ENCODE measurements around the gene DNM3.

DNM3 gene

DNA sequence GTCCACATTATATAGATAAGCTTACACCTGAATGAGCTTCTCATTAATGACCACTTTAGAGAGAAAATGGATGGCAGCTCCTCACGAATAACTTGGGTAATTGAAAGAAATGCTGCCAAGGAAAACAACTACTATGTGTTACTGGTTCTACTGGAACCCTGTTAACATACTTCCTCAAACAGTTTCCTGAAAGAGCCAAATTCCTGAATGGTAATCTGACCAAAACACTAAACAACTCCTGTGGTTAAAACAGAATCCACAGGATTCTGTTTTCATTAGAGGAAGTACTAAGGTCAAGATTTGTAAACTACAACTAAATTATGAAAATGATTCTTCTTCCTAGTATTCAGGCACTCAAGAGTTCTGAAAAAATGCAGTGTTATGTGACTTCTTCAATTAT lies 107.2 kb downstream of the DNM3 start:
- Histone ChIP-seq H3K9me3 (ENCODE audit: control insufficient read depth in 5 of 5, low read length in 5 of 5) (peaks cover 0 to 2% (median 0%) of the 10 kb centered on the region in 5 donors), H3K9ac (ENCODE audit: low read length in 5 of 5) (no peak overlapping the region), H3K4me1 (ENCODE audit: control insufficient read depth in 5 of 5, insufficient read depth in 5 of 5, low read length in 5 of 5) (peaks cover 0 to 5% (median 0%) of the 10 kb centered on the region in 5 donors), H3K27me3 (ENCODE audit: control insufficient read depth in 5 of 5, insufficient read depth in 4 of 5, low read length in 5 of 5) (no peaks in the 10 kb centered on the region), H3K36me3 (ENCODE audit: control insufficient read depth in 5 of 5, insufficient read depth in 5 of 5, low read length in 5 of 5) (no peaks in the 10 kb centered on the region), H3K27ac (ENCODE audit: low read depth, low read length) (no peak overlapping the region), H3K4me3 (ENCODE audit: low read depth in 1 of 5, low read length in 5 of 5) (no peak overlapping the region)

- H3K27me3 ChIP-seq (ENCODE audit: control insufficient read depth in 5 of 5, insufficient read depth in 4 of 5, low read length in 5 of 5) = no peaks in the 10 kb centered on the region
- H3K9me3 ChIP-seq (ENCODE audit: control insufficient read depth in 5 of 5, low read length in 5 of 5) = peaks cover 0 to 2% (median 0%) of the 10 kb centered on the region in 5 donors
- no peak overlapping the region for H3K9ac ChIP-seq (ENCODE audit: low read length in 5 of 5)
- H3K4me1 ChIP-seq (ENCODE audit: control insufficient read depth in 5 of 5, insufficient read depth in 5 of 5, low read length in 5 of 5) = peaks cover 0 to 5% (median 0%) of the 10 kb centered on the region in 5 donors
- H3K4me3 ChIP-seq (ENCODE audit: low read depth in 1 of 5, low read length in 5 of 5) = no peak overlapping the region
- H3K36me3 ChIP-seq (ENCODE audit: control insufficient read depth in 5 of 5, insufficient read depth in 5 of 5, low read length in 5 of 5) = no peaks in the 10 kb centered on the region
- no peak overlapping the region for H3K27ac ChIP-seq (ENCODE audit: low read depth, low read length)
These were observed 108.0 kb downstream of the DNM3 start for GRCh38 chr1:171949316-171949715.

DNA sequence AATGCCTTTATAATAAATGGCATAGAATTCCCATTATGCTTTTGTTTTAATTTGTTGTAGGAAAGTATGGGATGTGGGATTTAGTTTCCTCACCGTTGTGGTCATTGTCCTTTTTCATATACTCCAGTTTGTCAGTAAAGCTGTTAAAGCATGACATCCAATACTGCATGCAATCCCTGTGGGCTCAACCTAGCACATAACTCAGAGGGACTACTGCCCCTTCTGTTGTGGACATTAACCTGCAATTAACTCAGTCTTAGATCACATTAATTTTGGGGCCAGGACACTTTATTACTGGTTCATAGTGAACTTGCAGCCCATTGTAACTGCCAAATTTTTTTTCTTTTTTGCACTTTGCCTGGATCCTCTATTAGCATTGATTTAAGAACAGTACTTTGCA lies 112.5 kb downstream of the DNM3 start:
- Histone ChIP-seq H3K36me3 (ENCODE audit: control insufficient read depth in 5 of 5, insufficient read depth in 5 of 5, low read length in 5 of 5) (no peaks in the 10 kb centered on the region), H3K27me3 (ENCODE audit: control insufficient read depth in 5 of 5, insufficient read depth in 4 of 5, low read length in 5 of 5) (no peaks in the 10 kb centered on the region), H3K4me3 (ENCODE audit: low read depth in 1 of 5, low read length in 5 of 5) (no peak overlapping the region)

DNA sequence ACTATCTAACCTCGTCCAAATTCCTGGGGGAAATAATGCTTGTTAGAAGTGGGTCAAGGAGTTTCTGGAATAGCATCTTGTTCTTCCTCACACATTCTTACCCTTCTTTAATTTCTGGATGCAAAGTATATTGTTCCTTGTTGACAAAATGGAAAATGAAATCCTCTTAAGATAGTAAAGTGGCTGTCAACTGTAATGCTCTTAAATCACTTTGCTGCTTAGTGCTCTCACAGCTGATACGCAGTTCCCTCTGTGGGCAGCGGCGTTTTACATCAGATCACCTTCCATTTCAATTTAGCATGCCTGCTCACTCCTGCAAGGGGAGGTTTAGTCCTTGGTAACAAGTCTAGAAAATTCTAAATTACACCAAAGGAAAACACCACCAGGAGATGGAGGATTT lies 113.1 kb downstream of the DNM3 start:
- Histone ChIP-seq H3K9me3 (ENCODE audit: control insufficient read depth in 5 of 5, low read length in 5 of 5) (peaks cover 0 to 2% (median 0%) of the 10 kb centered on the region in 5 donors), H3K9ac (ENCODE audit: low read length in 5 of 5) (no peak overlapping the region), H3K4me1 (ENCODE audit: control insufficient read depth in 5 of 5, insufficient read depth in 5 of 5, low read length in 5 of 5) (peaks cover 0 to 5% (median 0%) of the 10 kb centered on the region in 5 donors), H3K4me3 (ENCODE audit: low read depth in 1 of 5, low read length in 5 of 5) (no peak overlapping the region), H3K27ac (ENCODE audit: low read depth, low read length) (no peak overlapping the region), H3K27me3 (ENCODE audit: control insufficient read depth in 5 of 5, insufficient read depth in 4 of 5, low read length in 5 of 5) (no peaks in the 10 kb centered on the region), H3K36me3 (ENCODE audit: control insufficient read depth in 5 of 5, insufficient read depth in 5 of 5, low read length in 5 of 5) (no peaks in the 10 kb centered on the region)

More for the DNA sequence above, 112.5 kb downstream of the DNM3 start:
- Histone ChIP-seq H3K27ac (ENCODE audit: low read depth, low read length) (no peak overlapping the region), H3K9ac (ENCODE audit: low read length in 5 of 5) (no peak overlapping the region), H3K4me1 (ENCODE audit: control insufficient read depth in 5 of 5, insufficient read depth in 5 of 5, low read length in 5 of 5) (peaks cover 0 to 5% (median 0%) of the 10 kb centered on the region in 5 donors), H3K9me3 (ENCODE audit: control insufficient read depth in 5 of 5, low read length in 5 of 5) (peaks cover 0 to 2% (median 0%) of the 10 kb centered on the region in 5 donors)

GRCh38 chr1:171961861-171962260 lies 120.6 kb downstream of the DNM3 start:
- Histone ChIP-seq H3K4me3 (ENCODE audit: low read depth in 1 of 5, low read length in 5 of 5) (no peak overlapping the region), H3K27me3 (ENCODE audit: control insufficient read depth in 5 of 5, insufficient read depth in 4 of 5, low read length in 5 of 5) (no peaks in the 10 kb centered on the region), H3K9ac (ENCODE audit: low read length in 5 of 5) (no peak overlapping the region), H3K9me3 (ENCODE audit: control insufficient read depth in 5 of 5, low read length in 5 of 5) (no peaks in the 10 kb centered on the region), H3K36me3 (ENCODE audit: control insufficient read depth in 5 of 5, insufficient read depth in 5 of 5, low read length in 5 of 5) (no peaks in the 10 kb centered on the region), H3K4me1 (ENCODE audit: control insufficient read depth in 5 of 5, insufficient read depth in 5 of 5, low read length in 5 of 5) (no peaks in the 10 kb centered on the region), H3K27ac (ENCODE audit: low read depth, low read length) (no peak overlapping the region)

- no peaks in the 10 kb centered on the region for H3K36me3 ChIP-seq (ENCODE audit: control insufficient read depth in 5 of 5, insufficient read depth in 5 of 5, low read length in 5 of 5)
- H3K27ac ChIP-seq (ENCODE audit: low read depth, low read length) = no peak overlapping the region
- H3K9ac ChIP-seq (ENCODE audit: low read length in 5 of 5) = no peak overlapping the region
- H3K27me3 ChIP-seq (ENCODE audit: control insufficient read depth in 5 of 5, insufficient read depth in 4 of 5, low read length in 5 of 5) = no peaks in the 10 kb centered on the region
- no peaks in the 10 kb centered on the region for H3K9me3 ChIP-seq (ENCODE audit: control insufficient read depth in 5 of 5, low read length in 5 of 5)
- no peak overlapping the region for H3K4me3 ChIP-seq (ENCODE audit: low read depth in 1 of 5, low read length in 5 of 5)
- H3K4me1 ChIP-seq (ENCODE audit: control insufficient read depth in 5 of 5, insufficient read depth in 5 of 5, low read length in 5 of 5) = no peaks in the 10 kb centered on the region
These were observed 122.5 kb downstream of the DNM3 start for GRCh38 chr1:171963762-171964161.

DNA sequence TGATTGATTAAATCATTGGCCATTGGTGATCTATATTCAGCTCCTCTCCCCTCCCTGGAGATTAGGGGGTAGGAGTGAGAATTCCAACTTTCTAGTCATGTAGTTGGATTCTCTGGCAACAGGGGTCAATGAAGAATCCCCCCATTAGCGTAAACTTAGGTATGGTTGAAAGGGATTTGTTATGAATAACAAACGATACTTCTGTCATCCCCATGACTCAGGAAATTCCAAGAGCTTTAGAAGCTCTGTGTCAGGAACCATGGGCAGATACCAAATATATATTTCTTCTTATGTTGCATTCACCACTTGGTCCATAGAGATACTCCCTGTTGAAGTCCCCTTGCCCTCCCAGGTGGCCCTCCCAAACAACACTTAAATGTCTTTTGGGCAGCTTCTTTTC lies 124.5 kb downstream of the DNM3 start:
- no peaks in the 10 kb centered on the region for H3K4me1 ChIP-seq (ENCODE audit: control insufficient read depth in 5 of 5, insufficient read depth in 5 of 5, low read length in 5 of 5)
- H3K27ac ChIP-seq (ENCODE audit: low read depth, low read length) = no peak overlapping the region
- H3K36me3 ChIP-seq (ENCODE audit: control insufficient read depth in 5 of 5, insufficient read depth in 5 of 5, low read length in 5 of 5) = no peaks in the 10 kb centered on the region
- no peak overlapping the region for H3K9ac ChIP-seq (ENCODE audit: low read length in 5 of 5)
- no peak overlapping the region for H3K4me3 ChIP-seq (ENCODE audit: low read depth in 1 of 5, low read length in 5 of 5)
- no peaks in the 10 kb centered on the region for H3K27me3 ChIP-seq (ENCODE audit: control insufficient read depth in 5 of 5, insufficient read depth in 4 of 5, low read length in 5 of 5)
- no peaks in the 10 kb centered on the region for H3K9me3 ChIP-seq (ENCODE audit: control insufficient read depth in 5 of 5, low read length in 5 of 5)

- no peaks in the 10 kb centered on the region for H3K9me3 ChIP-seq (ENCODE audit: control insufficient read depth in 5 of 5, low read length in 5 of 5)
- no peak overlapping the region for H3K27ac ChIP-seq (ENCODE audit: low read depth, low read length)
- no peaks in the 10 kb centered on the region for H3K27me3 ChIP-seq (ENCODE audit: control insufficient read depth in 5 of 5, insufficient read depth in 4 of 5, low read length in 5 of 5)
- H3K36me3 ChIP-seq (ENCODE audit: control insufficient read depth in 5 of 5, insufficient read depth in 5 of 5, low read length in 5 of 5) = no peaks in the 10 kb centered on the region
- no peak overlapping the region for H3K4me3 ChIP-seq (ENCODE audit: low read depth in 1 of 5, low read length in 5 of 5)
- H3K4me1 ChIP-seq (ENCODE audit: control insufficient read depth in 5 of 5, insufficient read depth in 5 of 5, low read length in 5 of 5) = no peaks in the 10 kb centered on the region
- H3K9ac ChIP-seq (ENCODE audit: low read length in 5 of 5) = no peak overlapping the region
These were observed 125.3 kb downstream of the DNM3 start for GRCh38 chr1:171966426-171967220.

- Histone ChIP-seq H3K36me3 (ENCODE audit: control insufficient read depth in 5 of 5, insufficient read depth in 5 of 5, low read length in 5 of 5) (no peaks in the 10 kb centered on the region), H3K27ac (ENCODE audit: low read depth, low read length) (no peak overlapping the region), H3K9me3 (ENCODE audit: control insufficient read depth in 5 of 5, low read length in 5 of 5) (no peaks in the 10 kb centered on the region), H3K4me1 (ENCODE audit: control insufficient read depth in 5 of 5, insufficient read depth in 5 of 5, low read length in 5 of 5) (no peaks in the 10 kb centered on the region), H3K27me3 (ENCODE audit: control insufficient read depth in 5 of 5, insufficient read depth in 4 of 5, low read length in 5 of 5) (no peaks in the 10 kb centered on the region), H3K4me3 (ENCODE audit: low read depth in 1 of 5, low read length in 5 of 5) (no peak overlapping the region), H3K9ac (ENCODE audit: low read length in 5 of 5) (no peak overlapping the region)
These were observed 127.9 kb downstream of the DNM3 start for GRCh38 chr1:171969226-171969625.

GRCh38 chr1:171969813-171970212 lies 128.5 kb downstream of the DNM3 start:
- no peaks in the 10 kb centered on the region for H3K27me3 ChIP-seq (ENCODE audit: control insufficient read depth in 5 of 5, insufficient read depth in 4 of 5, low read length in 5 of 5)
- H3K36me3 ChIP-seq (ENCODE audit: control insufficient read depth in 5 of 5, insufficient read depth in 5 of 5, low read length in 5 of 5) = no peaks in the 10 kb centered on the region
- no peak overlapping the region for H3K4me3 ChIP-seq (ENCODE audit: low read depth in 1 of 5, low read length in 5 of 5)
- H3K9ac ChIP-seq (ENCODE audit: low read length in 5 of 5) = no peak overlapping the region
- no peak overlapping the region for H3K27ac ChIP-seq (ENCODE audit: low read depth, low read length)
- no peaks in the 10 kb centered on the region for H3K9me3 ChIP-seq (ENCODE audit: control insufficient read depth in 5 of 5, low read length in 5 of 5)
- no peaks in the 10 kb centered on the region for H3K4me1 ChIP-seq (ENCODE audit: control insufficient read depth in 5 of 5, insufficient read depth in 5 of 5, low read length in 5 of 5)
